Gastrocnemius medialis (tissue), 4 donors: ENCODE data around the gene MEIOSIN. TPM values are rescaled to one million over a fixed set of nuclear protein-coding genes. Genes with fewer than 3 reads are reported as not detected.

Experiments used
- ATAC-seq, 2 donors: fragments of 150-250 bp; one replicate each; pipeline ENCODE4 v1.9.1; 2016
- DNase-seq, 2 donors: peaks; one replicate each; pipeline ENCODE4 v3.0.0-alpha.2; 2019
- H3K27ac ChIP-seq, 4 donors: fragments of 200-600 bp; sonication (generic); 1 replicate in 1 of 4; 2 replicates in 3 of 4; pipeline ENCODE4 v1.5.1; 2016 to 2018; ENCODE audit warnings: mild to moderate bottlenecking in 2 of 4, moderate library complexity in 1 of 4
- H3K27me3 ChIP-seq, 3 donors: fragments of 200-600 bp; sonication (generic) in 2 of 3; 1 replicate in 1 of 3; 2 replicates in 2 of 3; pipeline versions ENCODE4 v1.5.1 to v1.6.0; 2016 to 2019; ENCODE audit warnings: mild to moderate bottlenecking in 1 of 3, moderate library complexity in 1 of 3
- H3K36me3 ChIP-seq, 2 donors: fragments of 200-600 bp; sonication (generic) in 1 of 2; one replicate each; pipeline ENCODE4 v1.5.1; 2017 to 2018
- H3K4me1 ChIP-seq, 2 donors: fragments of 200-600 bp; sonication (generic) in 1 of 2; one replicate each; pipeline ENCODE4 v1.5.1; 2016 to 2017; ENCODE audit warnings: mild to moderate bottlenecking in 2 of 2
- H3K4me3 ChIP-seq, 4 donors: fragments of 200-600 bp; sonication (generic) in 3 of 4; 1 replicate in 1 of 4; 2 replicates in 3 of 4; pipeline ENCODE4 v1.5.1; 2016 to 2019; ENCODE audit warnings: mild to moderate bottlenecking in 2 of 4
- H3K9me3 ChIP-seq, 3 donors: fragments of 200-600 bp; sonication (generic) in 2 of 3; 1 replicate in 1 of 3; 2 replicates in 2 of 3; pipeline ENCODE4 v1.5.1; 2016 to 2019
- POLR2A ChIP-seq, 2 donors: fragments of 450-650 bp; IDR thresholded peaks; one replicate each; pipeline ENCODE4 v1.6.1; 2017; ENCODE audit warnings: antibody characterized with exemption in 2 of 2, mild to moderate bottlenecking in 2 of 2, moderate library complexity in 2 of 2
- in situ Hi-C, 4 donors: fragments of 200-750 bp; cut with MboI; loops; one replicate each; pipeline versions ENCODE4 v1.15.0 to v1.8.0; 2017; ENCODE audit warnings: low sequenced_read_pairs in 4 of 4
- intact Hi-C: fragments of 100-400 bp; cut with DNase I; formaldehyde crosslinking; loops from one replicate; pipeline ENCODE4 v1.15.1; 2023; ENCODE audit warnings: low total_unique reads
- total RNA-seq, 4 donors: library from RNA; depleted of rRNA; stranded (reverse); fragments of >200 nt; gene quantifications; one replicate each; pipeline versions ENCODE4 v1.1.0 to v1.2.3, GENCODE V29; 2016
- TF ChIP-seq, protein P1 (sequence below), 5 experiments: fragments of 450-650 bp in 3 of 5; fragments of 200-600 bp in 2 of 5; sonication (generic) in 2 of 5; IDR thresholded peaks in 4 of 5; conservative IDR thresholded peaks in 1 of 5; 1 replicate in 4 of 5; 2 replicates in 1 of 5; pipeline ENCODE4 v1.5.1; 2016 to 2019; ENCODE audit warnings: antibody characterized with exemption in 5 of 5, mild to moderate bottlenecking in 3 of 5, moderate library complexity in 3 of 5

MEIOSIN gene
- total RNA-seq, 4 donors from 2014 or later = not detected

GRCh38 chr19:45692187-45693105, 40.8 kb upstream of the MEIOSIN start, which contains the start of gene QPCTL:
Gene QPCTL (plus strand): TSS chr19:45692666. CDS start chr19:45692704, 38 bp downstream.
- in situ Hi-C loops = no loop called here
- ATAC-seq (peak; percentile 92 to 94), DNase-seq (peak; percentile 96 to 97)
- Histone ChIP-seq H3K4me3 (peak within 1 kb of the TSS; percentile 77 to 97 (median 86)), H3K27ac (peak within 1 kb of the TSS; percentile 90 to 96 (median 94)), H3K4me1 (peaks cover 8 to 16% of the 10 kb centered on the region in 2 donors), H3K36me3 (peaks cover 0 to 23% of the 10 kb centered on the region in 2 donors), H3K9me3 (no peaks in the 10 kb centered on the region), H3K27me3 (no peaks in the 10 kb centered on the region)
- intact Hi-C loops = loop anchor here (1.0 kb wide), 3 partner anchors 25 to 77 kb away; partner anchors contain the start of genes FBXO46 and SIX5
- TF ChIP-seq POLR2A (IDR thresholded peaks at IDR 0.05) = peak; percentile 72 to 81
- TF ChIP-seq, protein P1, sequence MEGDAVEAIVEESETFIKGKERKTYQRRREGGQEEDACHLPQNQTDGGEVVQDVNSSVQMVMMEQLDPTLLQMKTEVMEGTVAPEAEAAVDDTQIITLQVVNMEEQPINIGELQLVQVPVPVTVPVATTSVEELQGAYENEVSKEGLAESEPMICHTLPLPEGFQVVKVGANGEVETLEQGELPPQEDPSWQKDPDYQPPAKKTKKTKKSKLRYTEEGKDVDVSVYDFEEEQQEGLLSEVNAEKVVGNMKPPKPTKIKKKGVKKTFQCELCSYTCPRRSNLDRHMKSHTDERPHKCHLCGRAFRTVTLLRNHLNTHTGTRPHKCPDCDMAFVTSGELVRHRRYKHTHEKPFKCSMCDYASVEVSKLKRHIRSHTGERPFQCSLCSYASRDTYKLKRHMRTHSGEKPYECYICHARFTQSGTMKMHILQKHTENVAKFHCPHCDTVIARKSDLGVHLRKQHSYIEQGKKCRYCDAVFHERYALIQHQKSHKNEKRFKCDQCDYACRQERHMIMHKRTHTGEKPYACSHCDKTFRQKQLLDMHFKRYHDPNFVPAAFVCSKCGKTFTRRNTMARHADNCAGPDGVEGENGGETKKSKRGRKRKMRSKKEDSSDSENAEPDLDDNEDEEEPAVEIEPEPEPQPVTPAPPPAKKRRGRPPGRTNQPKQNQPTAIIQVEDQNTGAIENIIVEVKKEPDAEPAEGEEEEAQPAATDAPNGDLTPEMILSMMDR (IDR thresholded peaks at IDR 0.05 in 4 of 5, conservative IDR thresholded peaks at IDR 0.05 in 1 of 5) = no peak

DNA sequence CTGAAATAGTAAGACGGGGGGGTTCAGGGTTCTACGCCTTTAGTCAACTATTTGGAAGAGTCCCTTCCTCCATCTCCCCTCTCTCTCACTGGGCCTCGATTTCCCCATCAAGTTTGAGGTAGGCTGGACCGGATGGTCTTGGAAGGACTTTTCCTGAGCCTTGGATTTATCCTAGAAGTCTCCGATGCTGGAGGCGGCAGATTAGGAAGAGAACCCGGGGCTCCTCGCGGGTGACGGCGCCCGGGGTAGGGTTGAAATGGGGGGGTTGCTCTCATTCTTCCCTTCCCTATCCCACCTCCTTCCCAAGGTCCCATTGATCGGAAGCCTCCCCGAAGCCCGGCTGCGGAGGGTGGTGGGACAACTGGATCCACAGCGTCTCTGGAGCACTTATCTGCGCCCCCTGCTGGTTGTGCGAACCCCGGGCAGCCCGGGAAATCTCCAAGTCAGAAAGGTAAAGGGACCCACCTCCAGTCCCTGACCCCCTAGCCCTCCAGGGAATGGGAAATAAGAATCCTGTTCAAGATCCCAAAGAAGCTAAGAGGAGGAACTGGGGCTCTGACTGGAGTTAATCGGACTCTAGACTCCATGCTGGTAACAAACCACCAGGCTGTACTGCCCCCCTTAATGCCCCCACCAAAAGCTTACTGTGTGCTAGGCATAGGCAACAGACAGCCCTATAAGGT, 40.0 kb upstream of the MEIOSIN start:
- Histone ChIP-seq H3K4me1 (peaks cover 8 to 16% of the 10 kb centered on the region in 2 donors), H3K27ac (peak overlapping the region; percentile 90 to 96 (median 94)), H3K4me3 (peak overlapping the region; percentile 77 to 97 (median 86)), H3K36me3 (peaks cover 0 to 15% of the 10 kb centered on the region in 2 donors), H3K9me3 (no peaks in the 10 kb centered on the region), H3K27me3 (no peaks in the 10 kb centered on the region)
- TF ChIP-seq, protein P1 (IDR thresholded peaks at IDR 0.05 in 4 of 5, conservative IDR thresholded peaks at IDR 0.05 in 1 of 5) = peak; percentile 75 to 93 (median 86)
- no peak for TF ChIP-seq POLR2A (IDR thresholded peaks at IDR 0.05)
- ATAC-seq (no peak), DNase-seq (peak in 1 of 2 donors; percentile 66)
- in situ Hi-C loops (no loop called here), intact Hi-C loops (loop anchor here (1.0 kb wide), 1 partner anchor 37 kb away; the partner anchor contains the start of gene FBXO46)

- no peaks in the 10 kb centered on the region for H3K9me3 ChIP-seq
- in situ Hi-C loops (no loop called here), intact Hi-C loops (no loop called here)
- DNase-seq (no peak), ATAC-seq (no peak)
- H3K4me1 ChIP-seq = peaks cover under 1 to 1% of the 10 kb centered on the region in 2 donors
- no peaks in the 10 kb centered on the region for H3K27me3 ChIP-seq
- H3K36me3 ChIP-seq = peaks cover 0 to 8% of the 10 kb centered on the region in 2 donors
- no peak overlapping the region for H3K27ac ChIP-seq
- TF ChIP-seq, protein P1 (IDR thresholded peaks at IDR 0.05 in 4 of 5, conservative IDR thresholded peaks at IDR 0.05 in 1 of 5) = no peak
- TF ChIP-seq POLR2A (IDR thresholded peaks at IDR 0.05) = no peak
- H3K4me3 ChIP-seq = no peak overlapping the region
Measured at GRCh38 chr19:45701676-45702075, 31.6 kb upstream of the MEIOSIN start.

DNA sequence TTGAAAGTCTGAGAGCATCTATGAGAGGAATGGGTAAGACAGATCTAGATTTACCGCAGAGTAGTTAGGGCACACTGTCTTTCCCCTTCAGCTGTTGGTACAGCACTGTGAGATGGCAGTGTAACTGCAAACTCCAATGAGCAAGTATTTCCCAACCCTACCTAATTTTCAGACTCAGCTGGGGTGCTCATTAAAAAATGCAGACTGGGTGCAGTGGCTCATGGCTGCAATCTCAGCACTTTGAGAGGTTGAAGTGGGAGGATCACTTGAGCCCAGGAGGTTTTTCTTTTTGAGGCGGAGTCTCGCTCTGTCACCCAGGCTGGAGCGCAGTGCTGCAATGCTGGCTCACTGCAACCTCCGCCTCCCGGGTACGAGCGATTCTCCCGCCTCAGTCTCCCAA, 28.1 kb upstream of the MEIOSIN start:
- intact Hi-C loops = no loop called here
- TF ChIP-seq, protein P1 (IDR thresholded peaks at IDR 0.05 in 4 of 5, conservative IDR thresholded peaks at IDR 0.05 in 1 of 5) = no peak
- TF ChIP-seq POLR2A (IDR thresholded peaks at IDR 0.05) = no peak
- no peak overlapping the region for H3K27ac ChIP-seq
- peaks cover 0 to 7% of the 10 kb centered on the region in 2 donors for H3K36me3 ChIP-seq
- in situ Hi-C loops = no loop called here
- no peaks in the 10 kb centered on the region for H3K9me3 ChIP-seq
- no peak overlapping the region for H3K4me3 ChIP-seq
- no peak for ATAC-seq
- DNase-seq = no peak
- H3K27me3 ChIP-seq = no peaks in the 10 kb centered on the region
- H3K4me1 ChIP-seq = peaks cover 5 to 9% of the 10 kb centered on the region in 2 donors
